Spleen (tissue), 7 donors: ENCODE data around the gene STXBP1.

Source experiments
- CTCF ChIP-seq, 11 experiments: fragments of 200-600 bp in 7 of 11; fragments of 450-650 bp in 4 of 11; sonication (generic) in 4 of 11; IDR thresholded peaks in 8 of 11; conservative IDR thresholded peaks in 3 of 11; 1 replicate in 7 of 11; 2 replicates in 4 of 11; pipeline versions ENCODE4 v1.4.0 to v1.8.0; 2016 to 2021; ENCODE audit warnings: antibody characterized with exemption in 11 of 11, inconsistent platforms in 4 of 11, mild to moderate bottlenecking in 1 of 11
- POLR2A ChIP-seq, 3 donors: fragments of 450-650 bp; IDR thresholded peaks; one replicate each; pipeline ENCODE4 v1.5.1; 2017; ENCODE audit warnings: antibody characterized with exemption in 3 of 3, mild to moderate bottlenecking in 1 of 3
- donor health status: DM: no; HTN: no; CAD: no; lungs with moderate emphysema.
- donor health status: DM: no; HTN: no; CAD: no.
- donor health status: DM: no; HTN: no; CAD: no.

- no peak for TF ChIP-seq CTCF (IDR thresholded peaks at IDR 0.05 in 8 of 11, conservative IDR thresholded peaks at IDR 0.05 in 3 of 11)
- TF ChIP-seq POLR2A (IDR thresholded peaks at IDR 0.05): no peak
Observed at GRCh38 chr9:127570533-127571111, 41.5 kb upstream of the STXBP1 start.
